Measurements from ENCODE around the gene PCNT. TPM values are rescaled to one million over a fixed set of nuclear protein-coding genes. Genes with fewer than 3 reads are reported as not detected.

The PCNT gene
- total RNA-seq, 2 experiments from 2014 or later, result 54.4 to 55.5 TPM

DNA sequence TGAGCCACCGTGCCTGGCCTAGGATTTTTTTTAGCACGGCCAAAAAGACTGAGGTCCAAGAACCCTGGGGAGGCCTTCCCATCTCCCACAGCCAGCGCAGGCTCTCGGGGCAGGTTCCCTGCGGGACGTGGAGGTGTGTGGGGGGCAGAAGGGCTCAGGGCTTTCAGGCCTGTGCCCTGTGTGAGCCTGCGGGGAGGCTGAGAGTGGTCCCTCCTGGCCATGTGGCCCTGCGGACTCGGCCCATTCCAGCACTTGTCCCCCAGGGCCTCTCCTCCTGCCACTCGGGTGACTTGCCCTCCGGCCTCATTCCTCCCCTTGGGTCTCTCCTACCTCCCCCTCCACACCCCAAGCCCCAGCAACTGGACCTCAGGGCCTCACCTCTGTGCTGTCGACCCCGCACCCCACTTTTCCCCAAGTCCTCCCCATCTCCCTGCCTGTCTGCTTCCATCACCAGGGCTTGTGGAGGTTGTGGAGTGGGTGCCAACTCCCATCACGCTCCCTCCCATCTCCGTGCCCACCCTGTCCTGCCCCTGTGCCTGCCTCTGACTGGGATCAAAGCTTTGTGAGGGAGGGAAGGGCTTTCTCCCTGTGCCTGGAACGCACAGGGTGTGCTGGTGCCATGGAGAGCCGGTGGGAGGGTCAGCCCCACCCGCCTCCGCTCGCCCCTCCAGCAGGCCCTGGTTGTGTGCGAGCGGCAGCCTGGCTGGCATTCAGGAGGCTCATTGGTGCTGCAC, 102.5 kb downstream of the PCNT start:
- no peaks in the 10 kb centered on the region for H3K27me3 Mint-ChIP-seq
- H3K4me1 Mint-ChIP-seq (ENCODE audit: low read depth), result peaks cover 25% of the 10 kb centered on the region
- CTCF ChIA-PET, result no interaction called here
- intact Hi-C loops (cut with DNase I, micrococcal nuclease), result no loop called here
- H3K4me3 Mint-ChIP-seq, result no peak overlapping the region
- no peak for DNase-seq
- no peaks in the 10 kb centered on the region for H3K9me3 Mint-ChIP-seq
- no peak overlapping the region for H3K27ac Mint-ChIP-seq
- H3K4me3 ChIP-seq (ENCODE audit: low read length), result no peak overlapping the region
- POLR2A ChIA-PET, result interaction anchor here (1.4 kb wide), 1 partner anchor 210 kb away, joined by 4 read pairs; no protein-coding TSS in a partner anchor
- TF ChIP-seq CTCF (IDR thresholded peaks at IDR 0.05), result no peak
- peaks cover 23% of the 10 kb centered on the region for H3K36me3 Mint-ChIP-seq (ENCODE audit: low read depth)
- no peaks in the 10 kb centered on the region for H3K9me3 ChIP-seq (ENCODE audit: control insufficient read depth in 1 of 2, insufficient read depth in 1 of 2, low read length in 2 of 2)
- peaks cover 43% of the 10 kb centered on the region for H3K4me1 ChIP-seq (ENCODE audit: insufficient read depth, low read length)
- H3K27me3 ChIP-seq (ENCODE audit: control insufficient read depth in 1 of 2, insufficient read depth in 2 of 2, low read length in 2 of 2), result no peaks in the 10 kb centered on the region
- no peak for ATAC-seq (ENCODE audit: poor library complexity)
- H3K27ac ChIP-seq (ENCODE audit: low read depth in 1 of 2, low read length in 2 of 2), result peak overlapping the region in 1 of 2 donors; percentile 12
- H3K36me3 ChIP-seq (ENCODE audit: insufficient read depth, low read length), result peaks cover 47% of the 10 kb centered on the region

DNA sequence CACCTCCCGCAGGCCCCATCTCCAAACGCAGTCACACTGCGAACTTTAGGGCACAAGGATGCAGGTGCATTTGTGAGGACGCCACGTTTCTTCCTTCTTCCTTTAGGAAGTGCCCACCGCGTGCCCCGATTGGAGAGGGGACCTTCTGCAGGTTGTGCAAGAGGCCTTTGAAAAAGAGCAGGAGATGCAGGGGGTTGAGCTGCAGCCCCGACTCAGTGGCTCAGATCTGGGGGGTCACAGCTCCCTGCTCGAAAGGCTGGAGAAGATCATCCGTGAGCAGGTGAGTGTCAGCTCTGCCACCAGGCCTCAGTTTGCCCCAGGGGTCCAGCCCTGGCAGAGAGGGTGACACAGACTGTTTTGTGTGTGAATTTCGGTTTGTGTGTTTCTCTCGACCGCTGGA, 103.6 kb downstream of the PCNT start:
- no peak overlapping the region for H3K4me3 Mint-ChIP-seq
- no peak overlapping the region for H3K4me3 ChIP-seq (ENCODE audit: low read length)
- H3K4me1 ChIP-seq (ENCODE audit: insufficient read depth, low read length), result peaks cover 39% of the 10 kb centered on the region
- no peak overlapping the region for H3K27ac ChIP-seq (ENCODE audit: low read depth in 1 of 2, low read length in 2 of 2)
- POLR2A ChIA-PET, result no interaction called here
- peak overlapping the region; percentile 12 for H3K27ac Mint-ChIP-seq
- H3K36me3 ChIP-seq (ENCODE audit: insufficient read depth, low read length), result peaks cover 50% of the 10 kb centered on the region
- H3K4me1 Mint-ChIP-seq (ENCODE audit: low read depth), result peaks cover 25% of the 10 kb centered on the region
- peaks cover 33% of the 10 kb centered on the region for H3K36me3 Mint-ChIP-seq (ENCODE audit: low read depth)
- no peaks in the 10 kb centered on the region for H3K27me3 ChIP-seq (ENCODE audit: control insufficient read depth in 1 of 2, insufficient read depth in 2 of 2, low read length in 2 of 2)
- intact Hi-C loops (cut with DNase I, micrococcal nuclease), result no loop called here
- no peak for TF ChIP-seq CTCF (IDR thresholded peaks at IDR 0.05)
- ATAC-seq (ENCODE audit: poor library complexity) (no peak), DNase-seq (no peak)
- H3K27me3 Mint-ChIP-seq, result no peaks in the 10 kb centered on the region
- CTCF ChIA-PET, result no interaction called here
- no peaks in the 10 kb centered on the region for H3K9me3 ChIP-seq (ENCODE audit: control insufficient read depth in 1 of 2, insufficient read depth in 1 of 2, low read length in 2 of 2)
- H3K9me3 Mint-ChIP-seq, result no peaks in the 10 kb centered on the region

- ChIA-PET CTCF (no interaction called here), POLR2A (no interaction called here)
- Histone ChIP-seq H3K4me3 (ENCODE audit: low read length) (no peak overlapping the region), H3K36me3 (ENCODE audit: insufficient read depth, low read length) (peaks cover 48% of the 10 kb centered on the region), H3K9me3 (ENCODE audit: control insufficient read depth in 1 of 2, insufficient read depth in 1 of 2, low read length in 2 of 2) (no peaks in the 10 kb centered on the region), H3K4me1 (ENCODE audit: insufficient read depth, low read length) (peaks cover 31% of the 10 kb centered on the region), H3K27ac (ENCODE audit: low read depth in 1 of 2, low read length in 2 of 2) (no peak overlapping the region), H3K27me3 (ENCODE audit: control insufficient read depth in 1 of 2, insufficient read depth in 2 of 2, low read length in 2 of 2) (no peaks in the 10 kb centered on the region)
- H3K9me3 Mint-ChIP-seq, result no peaks in the 10 kb centered on the region
- H3K4me1 Mint-ChIP-seq (ENCODE audit: low read depth), result peaks cover 22% of the 10 kb centered on the region
- H3K27me3 Mint-ChIP-seq, result no peaks in the 10 kb centered on the region
- H3K27ac Mint-ChIP-seq, result no peak overlapping the region
- intact Hi-C loops (cut with DNase I, micrococcal nuclease), result no loop called here
- H3K4me3 Mint-ChIP-seq, result no peak overlapping the region
- ATAC-seq (ENCODE audit: poor library complexity) (no peak), DNase-seq (no peak)
- no peak for TF ChIP-seq CTCF (IDR thresholded peaks at IDR 0.05)
- peaks cover 35% of the 10 kb centered on the region for H3K36me3 Mint-ChIP-seq (ENCODE audit: low read depth)
These were observed 104.3 kb downstream of the PCNT start for GRCh38 chr21:46428286-46428685.
